Fibroblast of villous mesenchyme (primary cell): Measurements from ENCODE around the gene CTSL. TPM values are rescaled to one million over a fixed set of nuclear protein-coding genes. Genes with fewer than 3 reads are reported as not detected.
A peak's percentile ranks its signal among the peaks of the same experiment; 100 is the strongest.

Experiments
- DNase-seq: peaks from one replicate; pipeline ENCODE4 v3.0.0-alpha.2; 2010; ENCODE audit warnings: low read depth
- H3K4me3 ChIP-seq: 2 replicates; pipeline ENCODE4 v1.5.1; 2011; ENCODE audit warnings: low read depth, mild to moderate bottlenecking, low read length
- total RNA-seq: library from RNA; depleted of rRNA; stranded (reverse); fragments of >200 nt; gene quantifications from 2 replicates; pipeline ENCODE4 v1.2.3, GENCODE V29; 2012
- TF ChIP-seq, protein P1 (sequence below): IDR thresholded peaks from 2 replicates; pipeline ENCODE4 v1.5.1; 2012; ENCODE audit warnings: low read depth, mild to moderate bottlenecking, low read length; ENCODE audit not compliant: insufficient read depth

Gene CTSL
- total RNA-seq, result 156 and 163 TPM in 2 replicates

DNA sequence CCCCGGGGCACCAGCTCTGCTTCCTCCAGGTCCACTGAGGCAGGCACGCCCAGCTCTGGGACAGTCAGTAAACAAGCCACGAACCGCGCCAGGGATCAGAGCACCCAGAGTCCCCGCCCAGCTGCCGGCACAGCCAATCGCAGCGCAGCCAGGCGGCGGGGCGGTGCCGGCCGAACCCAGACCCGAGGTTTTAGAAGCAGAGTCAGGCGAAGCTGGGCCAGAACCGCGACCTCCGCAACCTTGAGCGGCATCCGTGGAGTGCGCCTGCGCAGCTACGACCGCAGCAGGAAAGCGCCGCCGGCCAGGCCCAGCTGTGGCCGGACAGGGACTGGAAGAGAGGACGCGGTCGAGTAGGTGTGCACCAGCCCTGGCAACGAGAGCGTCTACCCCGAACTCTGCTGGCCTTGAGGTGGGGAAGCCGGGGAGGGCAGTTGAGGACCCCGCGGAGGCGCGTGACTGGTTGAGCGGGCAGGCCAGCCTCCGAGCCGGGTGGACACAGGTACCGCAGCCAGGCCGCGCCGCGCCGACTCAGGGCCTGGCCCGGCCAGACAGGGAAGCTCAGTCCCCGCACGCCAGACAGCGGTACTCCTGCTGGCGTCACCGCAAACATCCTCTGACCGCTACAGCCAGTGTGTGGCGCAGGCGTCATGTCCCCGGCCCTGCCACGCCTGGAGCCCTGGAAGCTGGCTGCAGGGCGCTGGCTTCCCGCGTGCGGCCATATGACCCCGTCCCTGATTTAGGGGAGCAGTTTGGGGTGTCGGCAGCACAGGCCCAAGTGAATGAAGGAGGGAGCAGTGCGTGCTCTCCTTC, at the start of gene CTSL:
TSS of gene CTSL (plus strand) at position 220 of the 810 bp plus-strand sequence. CDS start 1,485 bp downstream, outside the sequence.
- H3K4me3 ChIP-seq, result peak within 1 kb of the TSS; percentile 72
- TF ChIP-seq, protein P1, sequence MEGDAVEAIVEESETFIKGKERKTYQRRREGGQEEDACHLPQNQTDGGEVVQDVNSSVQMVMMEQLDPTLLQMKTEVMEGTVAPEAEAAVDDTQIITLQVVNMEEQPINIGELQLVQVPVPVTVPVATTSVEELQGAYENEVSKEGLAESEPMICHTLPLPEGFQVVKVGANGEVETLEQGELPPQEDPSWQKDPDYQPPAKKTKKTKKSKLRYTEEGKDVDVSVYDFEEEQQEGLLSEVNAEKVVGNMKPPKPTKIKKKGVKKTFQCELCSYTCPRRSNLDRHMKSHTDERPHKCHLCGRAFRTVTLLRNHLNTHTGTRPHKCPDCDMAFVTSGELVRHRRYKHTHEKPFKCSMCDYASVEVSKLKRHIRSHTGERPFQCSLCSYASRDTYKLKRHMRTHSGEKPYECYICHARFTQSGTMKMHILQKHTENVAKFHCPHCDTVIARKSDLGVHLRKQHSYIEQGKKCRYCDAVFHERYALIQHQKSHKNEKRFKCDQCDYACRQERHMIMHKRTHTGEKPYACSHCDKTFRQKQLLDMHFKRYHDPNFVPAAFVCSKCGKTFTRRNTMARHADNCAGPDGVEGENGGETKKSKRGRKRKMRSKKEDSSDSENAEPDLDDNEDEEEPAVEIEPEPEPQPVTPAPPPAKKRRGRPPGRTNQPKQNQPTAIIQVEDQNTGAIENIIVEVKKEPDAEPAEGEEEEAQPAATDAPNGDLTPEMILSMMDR, result peak; percentile 5
- peak; percentile 89 for DNase-seq

DNA sequence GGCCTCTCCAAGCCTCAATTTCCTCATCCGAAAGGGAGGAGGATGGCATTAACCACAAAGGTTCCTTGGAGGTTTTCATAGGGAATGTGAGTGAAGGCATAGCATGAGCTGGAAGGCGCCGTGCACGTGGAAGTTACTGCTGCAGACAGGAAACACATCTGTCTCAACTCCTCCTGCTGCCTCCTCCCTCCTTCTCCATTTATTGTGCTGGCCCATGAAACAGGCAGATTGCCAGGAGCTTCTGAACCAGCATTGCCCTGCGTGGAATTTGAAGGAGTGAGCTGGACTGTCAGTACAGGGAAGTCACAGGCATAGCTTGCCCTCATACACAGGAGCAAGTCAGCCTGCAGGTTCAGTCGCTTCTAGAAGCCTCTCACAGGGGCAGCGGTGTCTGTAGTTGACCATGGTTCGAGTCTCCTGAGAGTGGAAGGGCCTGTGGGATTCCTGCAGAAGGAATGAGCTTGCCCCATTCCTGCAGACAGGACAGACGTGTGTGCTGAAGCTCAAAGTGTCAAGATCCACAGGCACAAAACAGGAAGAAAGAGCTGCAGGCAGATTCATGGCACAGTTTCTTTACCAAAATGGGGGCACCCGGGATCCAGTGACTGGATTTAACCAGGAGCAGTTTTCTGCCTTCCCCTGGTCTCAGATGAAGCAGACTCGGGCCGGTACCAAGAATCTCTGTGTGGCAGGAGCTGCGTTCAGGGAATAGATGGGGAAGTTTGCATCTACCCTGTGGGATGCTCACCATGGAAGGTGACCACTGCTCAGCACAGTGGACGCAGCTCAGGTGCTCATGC, 48.7 kb upstream of the CTSL start:
- H3K4me3 ChIP-seq, result no peak overlapping the region
- TF ChIP-seq, protein P1, result no peak
- no peak for DNase-seq

DNA sequence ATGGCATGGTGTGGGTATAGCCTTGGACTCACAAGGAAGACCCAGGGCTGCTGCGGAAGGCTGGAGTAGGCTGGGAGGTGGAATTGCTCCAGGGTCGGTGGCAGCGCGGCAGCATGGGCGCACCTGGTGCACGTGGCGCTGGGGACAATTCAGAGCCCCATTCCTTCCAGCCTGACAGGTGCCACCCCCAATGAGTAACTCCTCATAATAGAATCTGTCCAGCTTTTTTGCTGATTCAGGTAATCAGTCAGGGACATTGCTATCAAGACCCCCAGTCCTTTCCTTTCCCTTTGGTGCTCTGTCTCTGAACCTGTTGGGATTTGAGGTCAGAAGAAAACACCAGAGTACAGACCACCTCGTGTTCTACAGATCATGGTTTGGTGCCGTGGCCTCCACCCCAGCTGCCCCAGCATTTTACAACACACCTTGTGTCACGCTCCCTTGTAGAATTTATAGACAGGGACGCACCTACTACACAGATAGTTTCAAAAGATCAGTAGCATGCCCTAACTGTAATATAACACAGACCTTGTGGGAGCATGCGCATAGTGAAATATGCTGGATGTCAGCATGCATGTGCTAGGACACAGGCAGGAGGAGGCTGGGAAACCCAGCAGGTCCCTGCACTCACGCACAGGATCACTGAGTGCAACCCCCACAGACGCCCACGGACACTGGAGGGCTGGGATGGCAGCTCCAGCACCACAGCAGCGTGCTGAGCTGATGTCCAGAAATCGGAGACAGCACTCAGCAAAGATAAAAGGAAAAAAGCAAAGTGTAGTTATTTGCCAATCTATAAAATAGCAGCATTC, 47.9 kb upstream of the CTSL start:
- TF ChIP-seq, protein P1, result no peak
- H3K4me3 ChIP-seq, result no peak overlapping the region
- no peak for DNase-seq

DNA sequence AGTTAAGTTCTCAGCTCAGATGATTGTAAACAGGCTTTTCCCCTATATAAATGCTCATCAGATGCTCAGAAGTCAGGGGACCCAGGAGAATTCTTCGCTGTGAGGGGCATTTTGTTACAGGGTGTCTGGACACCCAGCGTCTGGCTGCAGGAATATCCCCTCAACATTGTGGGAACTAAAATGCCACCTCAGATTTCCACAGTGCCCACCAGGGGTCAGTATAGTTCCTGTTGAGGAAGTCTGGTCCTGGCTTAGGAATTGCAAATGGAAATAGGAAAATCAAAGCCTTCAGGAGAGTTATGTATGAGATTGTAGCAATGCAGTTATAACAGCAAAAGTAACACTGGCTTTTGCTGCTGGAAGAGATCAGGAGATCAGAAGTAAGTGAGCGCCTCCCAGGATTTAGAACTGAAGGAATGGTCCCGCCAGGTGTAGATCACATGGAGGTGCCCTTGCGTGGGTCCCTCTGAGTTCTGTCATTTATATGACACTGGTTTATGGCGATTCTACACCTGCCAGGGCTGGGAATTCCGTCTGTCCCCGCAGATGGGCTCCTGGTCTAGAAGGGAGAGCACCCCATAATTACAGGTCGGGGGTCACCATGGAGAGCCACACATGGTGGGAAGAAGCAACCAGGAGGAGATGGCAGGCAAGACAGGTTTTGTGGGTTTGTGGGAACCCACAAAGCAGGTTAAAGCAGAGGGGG, 47.1 kb upstream of the CTSL start:
- no peak overlapping the region for H3K4me3 ChIP-seq
- TF ChIP-seq, protein P1, result peak; percentile 92

DNA sequence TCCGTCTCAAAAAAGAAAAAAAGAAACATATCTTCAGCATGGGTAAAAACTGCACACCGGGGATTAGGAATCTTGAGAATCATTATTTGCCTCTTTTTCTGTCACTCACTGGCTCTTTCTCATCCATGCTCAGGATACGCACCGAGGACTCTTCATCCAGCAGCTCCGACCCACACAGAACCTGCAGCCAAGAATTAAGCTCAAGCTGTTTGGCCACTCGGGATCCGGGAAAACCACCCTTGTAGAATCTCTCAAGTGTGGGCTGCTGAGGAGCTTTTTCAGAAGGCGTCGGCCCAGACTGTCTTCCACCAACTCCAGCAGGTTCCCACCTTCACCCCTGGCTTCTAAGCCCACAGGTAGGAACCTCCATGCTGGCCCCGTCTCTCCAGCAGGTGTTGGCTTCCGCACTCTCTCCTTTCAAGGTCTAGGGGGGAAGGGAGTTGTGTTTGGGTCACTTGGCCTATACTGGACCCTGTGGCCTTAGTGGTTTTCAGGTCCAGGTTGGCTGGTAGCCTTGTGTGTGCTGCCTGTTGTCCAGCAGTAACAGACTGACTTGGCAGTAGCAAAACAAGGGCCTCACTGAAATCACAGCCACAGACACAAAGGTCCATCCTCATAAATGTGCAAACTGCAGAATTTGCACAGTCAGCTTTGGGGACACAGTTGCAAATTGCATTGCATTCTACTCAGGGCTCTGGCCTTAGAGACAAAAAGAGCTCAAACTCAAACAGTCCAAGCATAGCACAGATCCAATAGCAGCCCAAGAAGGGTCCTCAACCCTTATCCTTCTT, 44.5 kb upstream of the CTSL start:
- TF ChIP-seq, protein P1, result no peak

More for the DNA sequence above, 47.1 kb upstream of the CTSL start:
- DNase-seq, result peak; percentile 80

DNA sequence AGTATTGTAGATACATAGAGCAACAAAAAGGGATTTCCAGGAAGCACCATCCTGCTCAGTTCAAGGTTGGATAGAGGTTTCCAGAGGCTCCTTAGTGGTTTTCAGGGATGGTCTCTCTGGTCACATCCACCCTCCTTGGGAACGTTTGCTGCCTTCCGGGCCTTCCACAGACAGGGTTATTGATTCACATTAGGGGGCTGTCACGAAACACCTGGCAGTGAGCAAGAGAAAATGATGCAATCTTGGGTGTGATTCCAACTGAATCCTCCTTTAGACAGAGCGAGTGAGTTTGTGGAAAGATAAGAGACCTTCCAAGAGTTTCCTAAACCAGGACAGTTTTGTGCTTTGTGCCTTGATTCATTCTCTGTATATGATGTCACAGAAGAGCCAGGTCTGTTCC, 43.8 kb upstream of the CTSL start:
- TF ChIP-seq, protein P1, result no peak
- no peak overlapping the region for H3K4me3 ChIP-seq
- no peak for DNase-seq

More for the DNA sequence above, 44.5 kb upstream of the CTSL start:
- DNase-seq, result no peak
- no peak overlapping the region for H3K4me3 ChIP-seq
